Mesenchymal stem cell (in vitro differentiated cells and primary cell): Measurements from ENCODE around the gene DSTN.

Experiments
- DNase-seq: peaks from one replicate; pipeline ENCODE4 v3.0.0-alpha.2; 2013
- H2AFZ ChIP-seq: one replicate; pipeline ENCODE4 v1.6.1; 2013; ENCODE audit warnings: low read depth, mild to moderate bottlenecking, control low read depth, inconsistent platforms, low read length, moderate library complexity
- H2AK5ac ChIP-seq: 2 replicates; pipeline ENCODE4 v1.6.1; 2013; ENCODE audit warnings: low read length, moderate library complexity, mild to moderate bottlenecking, inconsistent platforms; ENCODE audit not compliant: severe bottlenecking
- H2BK120ac ChIP-seq: one replicate; pipeline ENCODE4 v1.6.1; 2013; ENCODE audit warnings: low read depth, mild to moderate bottlenecking, inconsistent platforms, low read length, moderate library complexity
- H2BK12ac ChIP-seq, 2 experiments: one replicate each; pipeline ENCODE4 v1.6.1; 2013; ENCODE audit warnings: inconsistent platforms in 2 of 2, low read length in 2 of 2, mild to moderate bottlenecking in 2 of 2, moderate library complexity in 2 of 2, control low read depth in 1 of 2
- H2BK15ac ChIP-seq: one replicate; pipeline ENCODE4 v1.6.1; 2013; ENCODE audit warnings: mild to moderate bottlenecking, low read depth, inconsistent platforms; ENCODE audit not compliant: poor library complexity, severe bottlenecking
- H2BK5ac ChIP-seq: 2 replicates; pipeline ENCODE4 v1.6.1; 2013; ENCODE audit warnings: low read depth, mild to moderate bottlenecking, low read length, control low read depth, inconsistent platforms; ENCODE audit not compliant: poor library complexity, severe bottlenecking
- H3K14ac ChIP-seq, 2 experiments: one replicate each; pipeline ENCODE4 v1.6.1; 2013; ENCODE audit warnings: inconsistent platforms in 2 of 2, low read length in 2 of 2, control low read depth in 1 of 2, mild to moderate bottlenecking in 1 of 2, moderate library complexity in 1 of 2
- H3K18ac ChIP-seq, 2 experiments: one replicate each; pipeline ENCODE4 v1.6.1; 2013; ENCODE audit warnings: inconsistent platforms in 2 of 2, low read length in 2 of 2, control low read depth in 1 of 2, low read depth in 1 of 2, mild to moderate bottlenecking in 1 of 2
- H3K23ac ChIP-seq, 2 experiments: one replicate each; pipeline ENCODE4 v1.6.1; 2013; ENCODE audit warnings: inconsistent platforms in 2 of 2, low read length in 2 of 2, mild to moderate bottlenecking in 2 of 2, moderate library complexity in 2 of 2, control low read depth in 1 of 2
- H3K27ac ChIP-seq: 2 replicates; pipeline ENCODE4 v1.5.1; 2013; ENCODE audit warnings: mild to moderate bottlenecking, moderate library complexity, low read length, control low read depth, inconsistent platforms; ENCODE audit not compliant: poor library complexity, severe bottlenecking
- H3K27me3 ChIP-seq, 2 experiments: 2 replicates each; pipeline versions ENCODE4 v1.6.1 to v1.7.0; 2013; ENCODE audit warnings: low read length in 2 of 2, mild to moderate bottlenecking in 2 of 2, moderate library complexity in 2 of 2, control low read depth in 1 of 2, inconsistent platforms in 1 of 2; ENCODE audit not compliant: control insufficient read depth in 1 of 2, insufficient read depth in 1 of 2
- H3K36me3 ChIP-seq, 2 experiments: 2 replicates each; pipeline versions ENCODE4 v1.6.1 to v1.7.0; 2013; ENCODE audit warnings: low read length in 2 of 2, control low read depth in 1 of 2, inconsistent platforms in 1 of 2, low read depth in 1 of 2, mild to moderate bottlenecking in 1 of 2; ENCODE audit not compliant: insufficient read depth in 2 of 2, control insufficient read depth in 1 of 2
- H3K4ac ChIP-seq, 2 experiments: one replicate each; pipeline ENCODE4 v1.6.1; 2013; ENCODE audit warnings: inconsistent platforms in 2 of 2, low read length in 2 of 2, mild to moderate bottlenecking in 2 of 2, moderate library complexity in 2 of 2, control low read depth in 1 of 2, low read depth in 1 of 2
- H3K4me1 ChIP-seq: 2 replicates; pipeline ENCODE4 v1.6.1; 2013; ENCODE audit warnings: low read depth, low read length, control low read depth; ENCODE audit not compliant: control insufficient read depth, insufficient read depth
- H3K4me2 ChIP-seq: 2 replicates; pipeline ENCODE4 v1.6.1; 2013; ENCODE audit warnings: low read length, mild to moderate bottlenecking, inconsistent platforms; ENCODE audit not compliant: poor library complexity, severe bottlenecking
- H3K4me3 ChIP-seq, 2 experiments: 2 replicates each; pipeline versions ENCODE4 v1.5.1 to v1.7.0; 2013; ENCODE audit warnings: low read length in 2 of 2, mild to moderate bottlenecking in 2 of 2, control low read depth in 1 of 2, low read depth in 1 of 2; ENCODE audit not compliant: insufficient read depth in 1 of 2
- H3K79me1 ChIP-seq: replicated peaks from 2 replicates; pipeline ENCODE4 v1.6.1; 2013; ENCODE audit warnings: mild to moderate bottlenecking, control low read depth, low read length, inconsistent platforms; ENCODE audit not compliant: poor library complexity, severe bottlenecking
- H3K9ac ChIP-seq: 2 replicates; pipeline ENCODE4 v1.7.0; 2013; ENCODE audit warnings: mild to moderate bottlenecking, low read length, moderate library complexity
- H3K9me3 ChIP-seq: 2 replicates; pipeline ENCODE4 v1.7.0; 2013; ENCODE audit warnings: mild to moderate bottlenecking, low read length; ENCODE audit not compliant: control insufficient read depth
- H4K8ac ChIP-seq: one replicate; pipeline ENCODE4 v1.6.1; 2013; ENCODE audit warnings: inconsistent platforms, mild to moderate bottlenecking, low read length, moderate library complexity
- H4K91ac ChIP-seq: one replicate; pipeline ENCODE4 v1.6.1; 2013; ENCODE audit warnings: mild to moderate bottlenecking, low read length, inconsistent platforms
- WGBS: methylation state at CpG from one replicate; pipeline ENCODE4 v1.1.7; 2013; ENCODE audit warnings: mixed read lengths; 5-methylcytosine and 5-hydroxymethylcytosine counted together

DSTN gene

GRCh38 chr20:17630151-17630805, 60.4 kb downstream of the DSTN start:
- Histone ChIP-seq H3K23ac (no peak overlapping the region), H2AFZ (no peak overlapping the region), H3K18ac (no peak overlapping the region), H3K9ac (no peak overlapping the region), H2BK5ac (no peak overlapping the region), H3K79me1 (peaks cover 79% of the 10 kb centered on the region), H3K36me3 (peaks cover 98 to 99% of the 10 kb centered on the region in 2 experiments), H2BK12ac (no peak overlapping the region), H2BK120ac (no peak overlapping the region), H2AK5ac (no peak overlapping the region), H4K8ac (no peak overlapping the region), H3K27me3 (no peaks in the 10 kb centered on the region), H3K9me3 (no peaks in the 10 kb centered on the region), H3K14ac (no peak overlapping the region), H3K27ac (no peak overlapping the region), H2BK15ac (no peak overlapping the region), H3K4me2 (no peak overlapping the region), H4K91ac (no peak overlapping the region), H3K4ac (no peak overlapping the region), H3K4me3 (no peak overlapping the region), H3K4me1 (peaks cover 4% of the 10 kb centered on the region)
- no peak for DNase-seq
- 89% methylated on average over 11 of the region's 11 CpGs for WGBS

- peaks cover 75% of the 10 kb centered on the region for H3K79me1 ChIP-seq
- no peak overlapping the region for H2BK120ac ChIP-seq
- peaks cover 96 to 98% of the 10 kb centered on the region in 2 experiments for H3K36me3 ChIP-seq
- no peak overlapping the region for H4K91ac ChIP-seq
- H3K18ac ChIP-seq: no peak overlapping the region
- H2BK5ac ChIP-seq: no peak overlapping the region
- no peak overlapping the region for H3K14ac ChIP-seq
- H2AK5ac ChIP-seq: no peak overlapping the region
- no peak overlapping the region for H2BK15ac ChIP-seq
- DNase-seq: no peak
- H3K9me3 ChIP-seq: no peaks in the 10 kb centered on the region
- H4K8ac ChIP-seq: no peak overlapping the region
- no peak overlapping the region for H3K23ac ChIP-seq
- WGBS: 98% methylated on average over 6 of the region's 6 CpGs
- no peak overlapping the region for H3K4me2 ChIP-seq
- H3K27me3 ChIP-seq: no peaks in the 10 kb centered on the region
- H2BK12ac ChIP-seq: no peak overlapping the region
- peaks cover 8% of the 10 kb centered on the region for H3K4me1 ChIP-seq
- H3K4ac ChIP-seq: no peak overlapping the region
- H3K4me3 ChIP-seq: no peak overlapping the region
- H2AFZ ChIP-seq: no peak overlapping the region
- H3K27ac ChIP-seq: no peak overlapping the region
- no peak overlapping the region for H3K9ac ChIP-seq
Measured at GRCh38 chr20:17630806-17631195, 60.9 kb downstream of the DSTN start.

GRCh38 chr20:17631576-17632319, 61.9 kb downstream of the DSTN start:
- Histone ChIP-seq H3K9ac (no peak overlapping the region), H2BK120ac (no peak overlapping the region), H3K79me1 (peaks cover 71% of the 10 kb centered on the region), H3K18ac (no peak overlapping the region), H3K9me3 (no peaks in the 10 kb centered on the region), H2BK15ac (no peak overlapping the region), H2AK5ac (no peak overlapping the region), H2BK5ac (no peak overlapping the region), H3K36me3 (peaks cover 94 to 99% of the 10 kb centered on the region in 2 experiments), H2AFZ (no peak overlapping the region), H3K4me3 (no peak overlapping the region), H3K23ac (no peak overlapping the region), H3K27ac (no peak overlapping the region), H3K14ac (no peak overlapping the region), H4K91ac (no peak overlapping the region), H2BK12ac (no peak overlapping the region), H3K4me2 (no peak overlapping the region), H3K27me3 (no peaks in the 10 kb centered on the region), H3K4ac (no peak overlapping the region), H4K8ac (no peak overlapping the region), H3K4me1 (peaks cover 16% of the 10 kb centered on the region)
- DNase-seq: no peak
- WGBS: 96% methylated on average over 8 of the region's 9 CpGs

- H3K9ac ChIP-seq: no peak overlapping the region
- no peak overlapping the region for H2BK120ac ChIP-seq
- H4K91ac ChIP-seq: peak overlapping the region; percentile 57
- no peak overlapping the region for H3K4me2 ChIP-seq
- H3K79me1 ChIP-seq: peaks cover 79% of the 10 kb centered on the region
- no peak overlapping the region for H2AFZ ChIP-seq
- H2AK5ac ChIP-seq: no peak overlapping the region
- peaks cover 21% of the 10 kb centered on the region for H3K4me1 ChIP-seq
- no peaks in the 10 kb centered on the region for H3K27me3 ChIP-seq
- H2BK12ac ChIP-seq: no peak overlapping the region
- 94% methylated on average over 13 of the region's 13 CpGs for WGBS
- no peak for DNase-seq
- no peak overlapping the region for H2BK5ac ChIP-seq
- H2BK15ac ChIP-seq: no peak overlapping the region
- no peak overlapping the region for H3K4me3 ChIP-seq
- no peak overlapping the region for H4K8ac ChIP-seq
- H3K9me3 ChIP-seq: no peaks in the 10 kb centered on the region
- no peak overlapping the region for H3K27ac ChIP-seq
- no peak overlapping the region for H3K18ac ChIP-seq
- no peak overlapping the region for H3K4ac ChIP-seq
- H3K23ac ChIP-seq: no peak overlapping the region
- no peak overlapping the region for H3K14ac ChIP-seq
- H3K36me3 ChIP-seq: peaks cover 94 to 99% of the 10 kb centered on the region in 2 experiments
Measured at GRCh38 chr20:17633221-17633849, 63.5 kb downstream of the DSTN start.
